ENCODE data around the gene SENP6.
"Not testable (repeated sequence)": the region's sequence is repeated elsewhere in the genome, so short reads cannot be mapped to it uniquely, and the experiment has no call there.

- TF ChIP-seq ZNF384 (IDR thresholded peaks at IDR 0.05); PKNOX1 (IDR thresholded peaks at IDR 0.05); FOXM1 (IDR thresholded peaks at IDR 0.05; ENCODE audit: borderline replicate concordance); BHLHE40 (IDR thresholded peaks at IDR 0.05; ENCODE audit: borderline replicate concordance); ELF4 (IDR thresholded peaks at IDR 0.05); HDGF (IDR thresholded peaks at IDR 0.05; ENCODE audit: borderline replicate concordance); FOXK2 (IDR thresholded peaks at IDR 0.05); SP1 (IDR thresholded peaks at IDR 0.05); SUZ12 (IDR thresholded peaks at IDR 0.05); CTBP1 (IDR thresholded peaks at IDR 0.05; ENCODE audit: borderline replicate concordance); ARNT (IDR thresholded peaks at IDR 0.05); FOXA1 (IDR thresholded peaks at IDR 0.05); LEF1 (IDR thresholded peaks at IDR 0.05; ENCODE audit: borderline replicate concordance): not testable (repeated sequence)
These were observed 5.3 kb upstream of the SENP6 start for GRCh38 chr6:75596380-75596779.

All from HEK293T (cell line).